OCI-LY7 (cell line): ENCODE measurements around the gene MBLAC1. TPM values are rescaled to one million over a fixed set of nuclear protein-coding genes. Genes with fewer than 3 reads are reported as not detected.

ENCODE experiments used
- BruUV-seq: library from RNA; stranded (reverse); fragments of 400-500 nt; replicated peaks from 2 replicates; lab custom pipeline; 2021; lab: Mats Ljungman, UMichigan
- CTCF ChIA-PET: fragments of 300-600 bp; sonication (Branson Sonifier 250); formaldehyde crosslinking; loops from one replicate; lab custom pipeline; 2022; ENCODE audit warnings: antibody characterized with exemption; ENCODE audit not compliant: unreplicated experiment; lab: Charles Lee
- POLR2A ChIA-PET: fragments of 300-600 bp; sonication (Branson Sonifier 250); formaldehyde crosslinking; loops from one replicate; lab custom pipeline; 2022; ENCODE audit warnings: antibody characterized with exemption; lab: Charles Lee
- DNase-seq: peaks from one replicate; pipeline ENCODE4 v3.0.0-alpha.2; 2015; ENCODE audit warnings: low spot score
- H2AFZ ChIP-seq: fragments of 200-600 bp; sonication (generic), shearing (Covaris generic); 2 replicates; pipeline ENCODE4 v1.6.1; 2014; ENCODE audit warnings: mild to moderate bottlenecking, antibody characterized with exemption, low read length, moderate library complexity
- H3K27ac ChIP-seq: fragments of 200-600 bp; sonication (generic); 2 replicates; pipeline ENCODE4 v1.5.1; 2014; ENCODE audit warnings: mixed run types, low read depth, mild to moderate bottlenecking, moderate library complexity, low read length, inconsistent platforms; ENCODE audit not compliant: poor library complexity, severe bottlenecking
- H3K36me3 ChIP-seq: fragments of 200-600 bp; sonication (generic); 2 replicates; pipeline ENCODE4 v1.6.1; 2014; ENCODE audit warnings: mild to moderate bottlenecking, antibody characterized with exemption, low read length, moderate library complexity, mixed read lengths; ENCODE audit not compliant: insufficient read depth
- H3K4me1 ChIP-seq: fragments of 200-600 bp; sonication (generic); 2 replicates; pipeline ENCODE4 v1.5.1; 2014; ENCODE audit warnings: mild to moderate bottlenecking, low read length; ENCODE audit not compliant: insufficient read depth, poor library complexity, severe bottlenecking
- H3K4me2 ChIP-seq: fragments of 200-600 bp; sonication (generic); 2 replicates; pipeline ENCODE4 v1.6.1; 2014; ENCODE audit warnings: mild to moderate bottlenecking, low read length
- H3K4me3 ChIP-seq: fragments of 200-600 bp; sonication (generic); 2 replicates; pipeline ENCODE4 v1.5.1; 2014; ENCODE audit warnings: mild to moderate bottlenecking, low read depth, low read length; ENCODE audit not compliant: poor library complexity, severe bottlenecking
- H3K79me2 ChIP-seq: fragments of 200-600 bp; sonication (generic); 2 replicates; pipeline ENCODE4 v1.6.1; 2016; ENCODE audit warnings: low read depth, mild to moderate bottlenecking, low read length, moderate library complexity, mixed read lengths; ENCODE audit not compliant: insufficient read depth
- H3K9me2 ChIP-seq: fragments of 200-600 bp; sonication (generic); 2 replicates; pipeline ENCODE4 v1.6.1; 2016; ENCODE audit warnings: mild to moderate bottlenecking, low read length, mixed read lengths; ENCODE audit not compliant: insufficient read depth
- H3K9me3 ChIP-seq: fragments of 200-600 bp; sonication (generic); 2 replicates; pipeline ENCODE4 v1.6.1; 2014; ENCODE audit warnings: mild to moderate bottlenecking, mixed run types, low read length, mixed read lengths
- H4K20me1 ChIP-seq: fragments of 200-600 bp; sonication (generic); 2 replicates; pipeline ENCODE4 v1.6.1; 2014; ENCODE audit warnings: mild to moderate bottlenecking, antibody characterized with exemption, low read length, moderate library complexity, mixed read lengths; ENCODE audit not compliant: insufficient read depth
- EZH2phosphoT487 ChIP-seq: fragments of 200-600 bp; sonication (generic); IDR thresholded peaks from 2 replicates; pipeline ENCODE4 v1.6.1; 2018; ENCODE audit warnings: low read depth, borderline replicate concordance, mild to moderate bottlenecking, mixed run types, antibody characterized with exemption, low read length, moderate library complexity, mixed read lengths
- intact Hi-C: fragments of 100-400 bp; cut with micrococcal nuclease; formaldehyde crosslinking; loops from one replicate; pipeline ENCODE4 v1.10.0; 2022; ENCODE audit not compliant: unreplicated experiment
- total RNA-seq, 2 experiments: library from RNA; depleted of rRNA in 1 of 2; stranded (reverse); fragments of >200 nt in 1 of 2; shearing (Covaris generic) in 1 of 2; gene quantifications; 2 replicates each; pipeline ENCODE4 v1.2.3, GENCODE V29; 2014 to 2022
- TF ChIP-seq, protein P1 (sequence below): fragments of 200-600 bp; sonication (generic); conservative IDR thresholded peaks from 2 replicates; pipeline ENCODE4 v1.5.1; 2014; ENCODE audit warnings: mild to moderate bottlenecking, antibody characterized with exemption, low read length, moderate library complexity, mixed read lengths

Gene MBLAC1
- total RNA-seq, 2 experiments from 2014 or later = 4.5 to 4.8 TPM

GRCh38 chr7:100107890-100108289 is 18.9 kb upstream of the MBLAC1 start:
- DNase-seq = no peak
- Histone ChIP-seq H3K79me2 (peaks cover 3% of the 10 kb centered on the region; the same call in 1 of the 2 replicates), H3K27ac (no peak overlapping the region), H2AFZ (no peak overlapping the region), H3K36me3 (peaks cover 68% of the 10 kb centered on the region), H3K9me2 (no peaks in the 10 kb centered on the region), H3K9me3 (no peaks in the 10 kb centered on the region), H3K4me2 (no peak overlapping the region), H4K20me1 (no peaks in the 10 kb centered on the region), H3K4me1 (peaks cover 4% of the 10 kb centered on the region), H3K4me3 (no peak overlapping the region)
- TF ChIP-seq EZH2phosphoT487 = no peak
- TF ChIP-seq, protein P1, sequence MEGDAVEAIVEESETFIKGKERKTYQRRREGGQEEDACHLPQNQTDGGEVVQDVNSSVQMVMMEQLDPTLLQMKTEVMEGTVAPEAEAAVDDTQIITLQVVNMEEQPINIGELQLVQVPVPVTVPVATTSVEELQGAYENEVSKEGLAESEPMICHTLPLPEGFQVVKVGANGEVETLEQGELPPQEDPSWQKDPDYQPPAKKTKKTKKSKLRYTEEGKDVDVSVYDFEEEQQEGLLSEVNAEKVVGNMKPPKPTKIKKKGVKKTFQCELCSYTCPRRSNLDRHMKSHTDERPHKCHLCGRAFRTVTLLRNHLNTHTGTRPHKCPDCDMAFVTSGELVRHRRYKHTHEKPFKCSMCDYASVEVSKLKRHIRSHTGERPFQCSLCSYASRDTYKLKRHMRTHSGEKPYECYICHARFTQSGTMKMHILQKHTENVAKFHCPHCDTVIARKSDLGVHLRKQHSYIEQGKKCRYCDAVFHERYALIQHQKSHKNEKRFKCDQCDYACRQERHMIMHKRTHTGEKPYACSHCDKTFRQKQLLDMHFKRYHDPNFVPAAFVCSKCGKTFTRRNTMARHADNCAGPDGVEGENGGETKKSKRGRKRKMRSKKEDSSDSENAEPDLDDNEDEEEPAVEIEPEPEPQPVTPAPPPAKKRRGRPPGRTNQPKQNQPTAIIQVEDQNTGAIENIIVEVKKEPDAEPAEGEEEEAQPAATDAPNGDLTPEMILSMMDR = no peak
- intact Hi-C loops = no loop called here
- no TSS peak for BruUV-seq
- ChIA-PET CTCF (no interaction called here), POLR2A (no interaction called here)

DNA sequence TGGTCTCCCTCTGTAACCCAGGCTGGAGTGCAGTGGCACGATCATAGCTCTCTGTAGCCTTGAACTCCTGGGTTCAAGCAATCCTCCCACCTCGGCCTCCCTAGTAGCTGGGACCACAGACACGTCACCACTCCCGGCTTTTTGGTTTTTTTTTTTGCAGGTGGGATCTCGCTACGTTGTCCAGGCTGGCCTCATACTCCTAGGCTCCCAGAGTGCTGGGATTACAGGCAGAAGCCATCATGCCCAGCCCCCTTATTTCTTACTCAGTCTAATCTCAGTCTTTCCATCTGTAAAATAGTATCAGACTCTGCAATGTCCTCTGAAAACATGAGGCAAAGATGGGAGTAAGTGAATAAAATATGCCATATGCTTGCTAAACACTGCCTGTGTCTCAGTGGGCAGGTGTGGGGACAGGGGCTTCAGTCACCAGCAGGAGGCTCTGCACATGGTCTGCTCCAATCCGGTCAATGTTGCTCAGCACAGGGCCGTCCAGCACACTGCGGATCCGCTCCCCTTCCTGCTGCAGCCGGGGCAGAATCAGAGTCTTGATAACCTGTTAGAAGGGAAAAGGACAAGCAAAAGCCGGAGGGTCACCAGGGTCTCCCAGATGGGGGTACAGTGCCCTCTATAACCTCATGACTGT is 17.1 kb upstream of the MBLAC1 start:
- ChIA-PET CTCF (no interaction called here), POLR2A (no interaction called here)
- DNase-seq = no peak
- Histone ChIP-seq H2AFZ (no peak overlapping the region), H3K9me3 (no peaks in the 10 kb centered on the region), H3K36me3 (peaks cover 81% of the 10 kb centered on the region), H3K4me2 (no peak overlapping the region), H3K4me1 (no peaks in the 10 kb centered on the region), H3K4me3 (no peak overlapping the region), H3K9me2 (no peaks in the 10 kb centered on the region), H3K79me2 (no peaks in the 10 kb centered on the region), H3K27ac (no peak overlapping the region), H4K20me1 (no peaks in the 10 kb centered on the region)
- intact Hi-C loops = no loop called here
- TF ChIP-seq EZH2phosphoT487 = no peak
- TF ChIP-seq, protein P1 = 0 out of 2 replicates have a peak, but pooled peaks have one; percentile 22
- BruUV-seq = no TSS peak

GRCh38 chr7:100111156-100111555 is 15.6 kb upstream of the MBLAC1 start:
- H3K4me1 ChIP-seq = no peaks in the 10 kb centered on the region
- H3K79me2 ChIP-seq = no peaks in the 10 kb centered on the region
- BruUV-seq = no TSS peak
- no peak overlapping the region for H3K4me3 ChIP-seq
- ChIA-PET CTCF (no interaction called here), POLR2A (interaction anchor here (1.3 kb wide), 1 partner anchor 9 kb away, joined by 5 read pairs; no protein-coding TSS in a partner anchor)
- H3K9me2 ChIP-seq = no peaks in the 10 kb centered on the region
- no peak overlapping the region for H3K4me2 ChIP-seq
- H4K20me1 ChIP-seq = no peaks in the 10 kb centered on the region
- peaks cover 76% of the 10 kb centered on the region for H3K36me3 ChIP-seq
- H3K27ac ChIP-seq = no peak overlapping the region
- no peak for TF ChIP-seq EZH2phosphoT487
- TF ChIP-seq, protein P1 = no peak
- intact Hi-C loops = no loop called here
- H2AFZ ChIP-seq = no peak overlapping the region
- H3K9me3 ChIP-seq = no peaks in the 10 kb centered on the region
- DNase-seq = no peak
